HL-60/S4 (cell line): Measurements from ENCODE around the gene RABGEF1.
"Not testable (repeated sequence)": the region's sequence is repeated elsewhere in the genome, so short reads cannot be mapped to it uniquely, and the experiment has no call there.

ENCODE experiments used
- in situ Hi-C: fragments of 300-500 bp; cut with MboI; formaldehyde crosslinking; loops from 2 replicates; pipeline ENCODE4 v1.14.3; 2022; ENCODE audit warnings: low sequenced_read_pairs

Gene RABGEF1

DNA sequence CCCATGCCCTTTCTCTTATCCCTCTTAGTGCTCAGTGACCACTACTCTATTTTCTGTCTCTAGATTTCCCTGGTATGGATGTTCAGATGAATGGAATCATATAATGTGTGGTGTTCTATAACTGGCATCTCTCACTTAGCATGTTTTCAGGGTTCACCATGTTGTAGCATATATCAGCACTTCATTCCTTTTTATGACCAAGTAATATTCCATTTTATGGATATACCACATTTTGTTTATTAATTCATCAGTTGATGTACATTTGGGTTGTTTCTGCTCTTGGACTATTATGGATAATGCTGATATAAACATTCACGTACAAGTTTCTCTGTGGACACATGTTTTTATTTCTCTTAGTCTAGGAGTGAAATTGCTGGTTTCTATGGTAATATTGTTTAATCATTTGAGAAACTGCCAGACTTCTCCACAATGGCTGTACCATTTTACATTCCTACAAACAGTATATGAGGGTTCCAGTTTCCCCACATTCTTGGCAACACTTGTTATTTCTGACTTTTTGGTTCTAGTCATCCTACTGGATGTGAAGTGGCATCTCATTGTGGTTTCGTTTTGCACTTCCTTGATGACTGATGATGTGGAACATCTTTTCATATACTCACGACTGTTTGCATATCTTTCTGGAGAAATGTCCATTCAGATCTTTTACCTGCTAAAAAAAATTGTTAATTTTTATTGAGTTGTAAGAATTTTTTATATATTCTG lies 23.3 kb downstream of the RABGEF1 start:
- in situ Hi-C loops = not testable (repeated sequence)

DNA sequence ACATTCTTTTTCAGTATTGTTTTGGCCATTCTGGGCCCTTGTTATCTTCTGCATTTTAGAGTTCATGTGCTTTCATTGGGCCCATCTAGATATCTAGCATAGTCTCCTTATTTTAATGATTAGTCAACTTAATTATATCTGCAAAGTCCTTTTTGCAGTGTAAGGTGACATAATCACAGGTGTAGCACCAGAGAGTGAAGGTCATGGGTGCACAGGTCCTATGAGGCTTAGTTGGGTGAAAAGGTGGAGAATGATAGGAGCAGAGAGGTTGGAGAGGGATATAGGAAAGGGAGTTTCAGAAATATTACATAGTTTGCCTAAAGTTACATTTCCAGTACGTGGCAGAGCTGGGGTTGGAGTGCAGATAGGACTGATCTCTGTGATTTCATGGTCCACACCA lies 24.4 kb downstream of the RABGEF1 start:
- in situ Hi-C loops = not testable (repeated sequence)

DNA sequence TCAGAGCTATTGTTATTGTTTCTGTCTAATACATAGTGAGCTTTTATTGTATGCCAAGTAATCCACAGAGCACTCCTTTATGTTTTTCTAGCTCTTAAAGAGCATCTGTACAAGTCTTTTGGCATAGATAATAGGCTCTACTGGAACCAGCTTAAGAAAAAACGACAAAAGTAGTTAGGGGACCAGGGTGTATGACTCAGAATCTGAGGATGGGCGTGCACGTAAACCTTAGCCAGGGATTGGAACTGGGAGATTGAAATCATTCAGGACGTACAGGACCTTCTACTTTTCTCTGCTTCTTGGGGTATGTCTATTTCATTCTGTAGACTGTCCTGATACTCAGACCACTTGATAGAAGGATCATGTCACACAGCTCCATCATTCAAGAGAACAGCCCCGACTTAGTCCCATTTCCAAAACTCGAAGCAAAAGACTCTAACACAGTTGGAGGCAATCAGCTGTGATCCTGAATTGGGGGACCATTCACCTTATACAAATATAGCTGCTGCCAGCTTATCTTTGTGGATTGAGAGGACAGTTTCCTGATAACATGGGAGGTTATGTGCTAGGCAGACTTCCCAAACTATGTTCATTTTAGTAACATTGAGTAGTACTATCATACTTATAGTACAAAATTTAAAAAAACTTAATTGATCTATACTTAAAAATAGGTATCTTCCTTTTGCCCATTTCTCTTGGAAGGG lies 24.9 kb downstream of the RABGEF1 start:
- in situ Hi-C loops = not testable (repeated sequence)

DNA sequence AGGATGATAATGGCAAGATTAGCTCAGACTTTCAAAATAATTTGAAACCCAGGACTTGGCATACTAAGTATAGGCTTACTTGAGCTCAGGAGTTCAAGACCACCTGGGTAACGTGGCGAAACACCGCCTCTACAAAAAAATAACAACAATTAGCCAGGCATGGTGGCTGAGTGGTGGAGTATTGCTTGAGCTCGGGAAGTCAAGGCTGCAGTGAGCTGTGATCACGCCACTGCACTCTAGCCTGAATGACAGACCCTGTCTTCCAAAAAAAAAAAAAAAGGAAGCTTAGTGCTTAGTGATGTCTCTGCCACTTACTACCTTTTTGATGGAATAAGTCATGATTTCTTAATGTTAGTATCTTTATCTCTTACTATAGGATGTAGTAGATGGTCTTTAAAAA lies 25.5 kb downstream of the RABGEF1 start:
- in situ Hi-C loops = no loop called here

DNA sequence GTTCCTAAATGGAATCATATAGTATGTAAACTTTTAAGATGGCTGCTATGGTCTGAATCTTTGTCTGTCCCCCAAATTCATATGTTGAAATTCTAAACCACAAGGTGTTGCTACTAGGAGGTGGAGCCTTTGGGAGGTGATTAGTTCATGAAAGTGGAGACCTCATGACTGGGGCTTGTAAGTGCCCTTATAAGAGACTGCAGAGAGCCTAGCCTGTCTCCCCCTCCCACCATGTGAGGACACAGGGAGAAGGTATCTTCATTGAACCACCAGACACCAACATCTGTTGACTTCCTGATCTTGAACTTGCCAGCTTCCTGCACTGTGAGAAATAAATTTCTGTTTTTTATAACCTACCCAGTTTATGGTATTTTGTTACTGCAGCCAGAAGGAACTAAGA lies 27.0 kb downstream of the RABGEF1 start:
- in situ Hi-C loops = not testable (repeated sequence)

DNA sequence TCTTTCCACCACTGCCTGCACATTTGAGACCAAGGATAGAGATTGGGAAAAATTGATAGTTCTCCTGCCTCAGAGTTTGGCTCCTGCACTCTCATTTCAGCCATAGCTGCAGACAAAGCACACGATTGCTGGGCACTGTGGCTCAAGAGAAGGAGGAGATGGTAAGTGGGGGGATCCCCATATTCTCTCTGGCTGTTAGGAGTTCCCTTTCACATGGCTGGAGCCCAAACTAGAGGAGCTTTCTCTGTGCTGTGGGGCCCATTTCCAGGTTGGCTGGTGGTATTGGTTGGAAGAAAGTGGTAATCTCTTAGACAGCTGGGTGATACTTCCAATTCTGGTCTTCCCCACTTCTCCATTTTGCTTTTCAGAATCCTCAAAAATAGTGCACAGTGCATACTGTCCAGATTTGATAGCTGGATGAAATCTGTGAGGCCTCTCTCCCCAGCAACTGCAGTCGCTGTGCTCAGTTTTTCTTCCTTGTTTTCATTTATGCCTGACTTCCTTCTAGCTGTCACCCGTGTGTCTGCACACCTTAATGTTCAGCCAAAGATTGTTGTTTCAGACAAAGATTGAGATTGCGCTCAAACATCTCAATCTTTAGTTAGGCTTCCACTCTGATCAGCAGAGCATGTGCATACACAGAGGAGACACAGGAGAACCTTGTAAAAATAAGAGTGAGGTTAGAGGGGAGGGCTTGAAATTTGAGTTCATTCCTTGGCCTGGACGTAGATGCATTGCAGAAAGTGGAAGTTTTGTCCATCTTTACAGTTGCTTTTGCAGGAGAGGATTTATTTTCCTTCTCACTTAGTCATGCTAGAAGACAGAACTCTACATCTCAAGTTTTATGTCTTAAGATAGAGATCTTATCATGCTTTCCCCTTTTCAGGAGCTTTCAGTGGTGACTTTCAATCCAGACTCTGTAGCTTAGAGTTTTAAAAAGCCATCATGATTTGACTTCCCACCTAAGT lies 28.6 kb downstream of the RABGEF1 start:
- in situ Hi-C loops = no loop called here

DNA sequence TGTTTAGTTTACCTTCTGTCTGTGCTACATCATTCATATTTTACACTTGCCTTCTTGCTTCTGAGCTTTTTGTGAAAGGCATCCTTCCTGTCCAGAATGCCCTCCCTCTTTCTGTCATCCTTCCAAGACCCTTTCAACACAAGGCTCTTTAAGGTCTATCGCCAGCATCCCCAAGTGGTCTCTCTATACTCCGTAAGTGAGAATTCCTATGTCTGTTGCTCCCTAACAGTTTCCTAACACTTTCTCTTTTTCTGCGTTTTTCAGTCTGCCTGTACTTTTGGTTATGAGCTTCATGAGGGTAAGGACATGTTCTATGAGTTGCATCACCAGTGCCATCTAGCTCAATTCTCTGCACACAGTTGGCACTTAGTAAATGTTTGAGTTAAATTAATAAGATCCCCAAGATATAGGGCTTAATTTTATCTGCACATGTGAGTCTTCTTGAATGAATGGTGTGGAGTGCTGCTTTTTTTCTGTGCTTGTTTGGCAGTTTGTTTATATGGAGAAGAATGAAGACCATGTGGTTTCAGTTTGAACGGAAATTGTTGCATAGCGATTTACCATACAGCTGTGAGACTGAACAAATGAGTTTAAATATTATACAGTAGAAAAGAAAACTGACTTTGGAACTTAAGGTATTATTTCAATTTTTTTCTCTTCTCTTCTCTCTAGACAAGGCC lies 29.4 kb downstream of the RABGEF1 start:
- in situ Hi-C loops = no loop called here

DNA sequence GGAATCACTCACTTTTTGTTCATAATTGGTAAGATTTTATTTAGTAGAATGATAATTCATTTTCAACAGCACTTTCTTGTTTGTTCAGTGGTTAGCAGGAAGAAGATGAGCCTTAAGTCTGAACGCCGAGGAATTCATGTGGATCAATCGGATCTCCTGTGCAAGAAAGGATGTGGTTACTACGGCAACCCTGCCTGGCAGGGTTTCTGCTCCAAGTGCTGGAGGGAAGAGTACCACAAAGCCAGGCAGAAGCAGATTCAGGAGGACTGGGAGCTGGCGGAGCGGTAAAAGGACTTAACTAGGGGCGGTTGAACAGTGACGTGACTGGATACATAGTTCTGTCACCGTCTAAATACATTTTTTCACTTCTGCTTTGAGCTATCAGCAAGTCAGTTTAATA lies 31.3 kb downstream of the RABGEF1 start:
- in situ Hi-C loops = no loop called here

DNA sequence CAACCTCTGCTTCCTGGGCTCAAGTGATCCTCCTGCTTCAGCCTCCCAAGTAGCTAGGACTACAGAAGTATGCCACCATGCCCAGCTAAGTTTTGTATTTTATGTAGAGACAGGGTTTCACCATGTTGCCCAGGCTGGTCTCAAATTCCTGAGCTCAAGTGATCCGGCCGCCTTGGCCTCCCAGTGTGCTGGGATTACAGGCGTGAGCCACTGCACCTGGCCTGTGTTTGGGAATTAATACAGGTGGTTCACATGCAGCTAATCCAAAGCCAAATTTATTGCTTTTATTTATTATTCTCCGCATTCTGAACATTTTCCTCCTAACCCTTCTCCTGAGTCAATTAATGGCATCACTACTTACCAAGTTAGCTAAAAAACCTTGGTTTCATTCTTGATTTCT lies 33.2 kb downstream of the RABGEF1 start:
- in situ Hi-C loops = not testable (repeated sequence)

DNA sequence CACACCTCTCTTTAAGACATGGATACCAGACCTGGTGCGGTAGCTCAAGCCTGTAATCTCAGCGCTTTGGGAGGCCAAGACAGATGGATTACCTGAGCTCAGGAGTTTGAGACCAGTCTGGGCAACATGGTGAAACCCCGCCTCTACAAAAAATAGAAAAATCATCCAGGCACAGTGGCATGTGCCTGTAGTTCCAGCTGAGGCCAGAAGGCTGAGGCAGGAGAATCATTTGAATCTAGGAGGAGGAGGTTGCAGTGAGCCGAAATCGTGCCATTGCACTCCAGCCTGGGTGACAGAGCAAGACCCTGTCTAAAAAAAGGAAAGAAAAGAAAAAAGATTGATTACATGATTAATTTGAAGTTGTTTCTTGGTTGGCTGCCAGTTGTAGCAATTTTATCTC lies 35.9 kb downstream of the RABGEF1 start:
- in situ Hi-C loops = not testable (repeated sequence)

DNA sequence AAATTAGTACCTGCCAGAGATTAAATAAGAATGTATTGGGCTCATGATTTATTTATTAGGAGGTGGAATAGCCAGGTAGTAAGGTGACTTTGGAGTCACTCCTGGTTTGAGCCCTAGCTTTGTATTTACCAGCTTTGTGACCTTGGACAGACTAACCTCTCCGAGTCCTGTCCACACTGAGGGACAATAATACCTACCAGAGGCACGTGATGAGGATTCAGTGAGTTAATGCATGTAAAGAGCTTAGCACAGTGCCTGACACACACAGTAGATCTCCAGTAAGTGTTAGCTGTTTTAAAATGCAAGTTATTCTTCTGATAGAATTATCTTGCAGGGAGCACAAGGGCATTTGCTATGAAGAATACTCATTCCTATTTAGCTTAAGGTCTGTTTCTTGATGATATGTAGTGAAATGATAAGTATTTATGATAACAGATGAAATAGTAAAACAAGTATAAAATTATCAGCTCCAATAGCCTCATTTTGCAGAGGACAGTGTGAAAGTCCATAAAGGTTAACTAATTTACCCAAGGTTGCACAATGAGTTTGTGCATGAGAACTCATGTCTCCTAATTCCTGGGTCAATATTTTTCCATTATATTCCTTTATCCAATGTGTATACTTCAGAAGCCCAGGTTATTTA lies 36.4 kb downstream of the RABGEF1 start:
- in situ Hi-C loops = no loop called here

DNA sequence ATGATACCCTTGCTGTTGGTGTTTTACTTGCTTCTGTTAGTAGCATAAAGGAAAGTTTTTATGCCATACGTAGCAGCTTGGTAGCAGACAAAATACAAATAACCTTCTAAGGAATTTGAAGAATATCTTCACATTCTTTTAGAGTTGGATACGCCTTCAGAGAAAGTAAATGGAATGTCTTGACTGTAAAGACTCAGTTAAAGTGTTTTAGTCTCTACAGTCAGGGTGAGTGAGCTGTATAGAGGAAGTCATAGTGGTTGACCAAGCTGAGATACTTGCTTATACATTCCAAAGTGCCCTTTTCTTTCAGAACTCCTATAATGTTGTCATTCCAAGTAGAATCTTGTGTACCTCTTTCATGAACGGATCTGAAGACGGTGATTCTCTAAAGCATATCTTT lies 37.7 kb downstream of the RABGEF1 start:
- in situ Hi-C loops = no loop called here

DNA sequence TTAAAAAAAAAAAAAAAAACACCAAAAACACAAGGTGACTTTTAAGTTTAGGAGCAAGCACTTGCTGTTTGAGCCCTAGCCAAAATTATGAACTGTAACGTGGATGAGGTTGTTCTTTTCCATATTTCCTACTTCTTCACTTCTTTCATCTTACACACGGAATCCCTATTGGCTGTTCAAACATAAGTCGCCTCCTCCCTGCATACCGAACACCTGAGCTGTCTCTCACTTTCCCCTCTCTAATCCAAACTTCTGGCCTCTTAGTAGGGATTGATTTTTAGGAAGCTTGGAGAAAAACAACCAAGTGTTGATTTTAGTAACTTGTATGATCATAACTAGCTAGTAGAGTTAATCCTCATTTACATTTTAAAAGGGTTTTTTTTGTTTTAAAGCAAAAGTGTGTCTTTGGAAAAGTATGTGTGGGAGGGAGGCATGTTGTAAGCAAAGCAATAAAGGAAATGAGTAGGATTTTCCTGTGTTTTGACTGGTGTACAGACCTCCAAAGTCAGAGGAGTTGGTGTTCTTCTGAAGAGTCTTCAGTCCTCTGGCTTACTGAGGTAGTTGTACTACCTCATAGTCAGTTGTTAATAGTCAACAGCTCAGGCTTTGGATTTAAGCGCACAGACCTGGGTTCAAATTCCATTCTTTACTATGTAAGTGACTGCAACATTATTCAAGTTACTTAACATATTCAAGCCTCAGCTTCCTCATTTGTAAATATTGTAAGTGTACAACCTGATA lies 39.3 kb downstream of the RABGEF1 start:
- in situ Hi-C loops = no loop called here

DNA sequence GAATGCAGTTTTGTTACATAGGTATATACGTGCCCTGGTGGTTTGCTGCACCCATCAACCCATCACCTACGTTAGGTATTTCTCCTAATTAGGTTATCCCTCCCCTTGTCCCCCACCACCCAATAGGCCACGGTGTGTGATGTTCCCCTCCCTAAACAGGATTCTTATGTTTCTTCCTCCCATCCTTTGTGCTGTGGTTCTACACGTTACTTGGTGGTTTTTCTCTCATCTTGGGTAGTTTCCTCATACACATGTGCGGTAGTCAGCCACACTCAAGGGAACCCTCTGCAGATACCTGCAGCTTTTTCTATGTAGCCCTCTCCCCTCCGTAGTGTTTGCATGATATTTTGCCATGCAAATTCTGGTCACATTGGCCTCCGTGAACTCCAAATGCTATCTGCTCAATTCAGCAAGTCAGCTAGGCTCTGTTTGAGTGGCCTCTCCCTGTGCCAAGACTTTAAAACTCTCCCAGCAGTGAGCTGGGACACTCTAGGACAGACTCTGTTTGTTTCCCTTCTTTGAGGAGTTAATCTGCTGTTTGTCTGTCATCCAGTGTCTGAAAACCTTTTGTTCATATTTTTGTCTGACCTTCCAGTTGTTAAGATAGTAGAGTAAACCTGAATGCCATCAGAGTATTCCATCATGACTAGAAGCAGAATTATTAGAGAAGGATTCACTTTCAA lies 41.0 kb downstream of the RABGEF1 start:
- in situ Hi-C loops = no loop called here

DNA sequence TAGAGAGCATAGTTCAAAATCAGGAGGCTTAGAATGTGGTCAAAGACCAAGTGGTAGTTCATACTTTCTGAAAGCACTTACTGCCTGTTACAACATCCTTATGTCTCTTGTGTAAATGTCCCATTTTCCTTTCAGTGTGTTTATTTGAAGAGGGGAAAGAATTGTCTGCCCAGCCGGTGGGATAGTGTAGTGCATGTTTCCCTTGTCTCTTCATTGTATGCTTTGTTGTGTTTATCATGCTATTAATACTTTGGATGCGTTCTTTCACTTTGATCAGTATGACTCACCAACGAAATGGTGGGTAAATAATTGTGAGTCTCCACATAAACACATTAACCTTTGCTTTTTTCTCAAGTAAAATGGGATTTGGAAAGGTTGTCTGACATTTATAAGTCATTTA lies 42.3 kb downstream of the RABGEF1 start:
- in situ Hi-C loops = not testable (repeated sequence)

DNA sequence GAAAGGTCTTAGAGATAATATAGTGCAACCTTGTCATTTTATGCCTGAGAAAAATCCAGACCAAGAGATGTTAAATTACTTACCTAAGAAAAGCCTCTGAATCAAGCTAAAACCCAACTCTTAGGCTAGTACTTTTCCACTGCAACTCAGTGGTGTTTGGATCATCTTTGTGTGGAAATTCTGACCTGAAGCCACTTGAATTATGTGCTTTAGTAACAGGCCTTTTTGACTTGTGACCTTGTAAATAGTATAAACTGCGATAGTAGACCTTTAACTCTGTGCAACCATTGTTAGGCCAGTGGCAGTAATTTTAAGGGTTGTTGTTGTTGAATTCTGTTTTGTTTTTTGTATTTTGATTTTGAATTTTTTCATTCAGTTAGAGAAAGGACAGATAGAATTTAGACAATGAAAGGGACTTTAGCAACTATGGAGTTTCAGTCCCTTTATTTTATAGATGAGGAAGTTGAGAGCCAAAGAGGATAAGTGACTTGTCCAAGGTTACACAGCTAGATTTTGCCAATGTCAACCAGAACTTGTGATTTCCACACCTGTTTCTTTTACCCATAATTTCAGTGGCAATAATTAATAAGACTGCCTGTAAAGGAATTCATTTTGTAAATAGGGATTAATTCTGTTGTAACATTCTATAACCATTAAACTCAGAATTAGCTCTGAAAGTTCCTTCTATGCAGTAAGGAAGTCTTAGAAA lies 43.5 kb downstream of the RABGEF1 start:
- in situ Hi-C loops = not testable (repeated sequence)

DNA sequence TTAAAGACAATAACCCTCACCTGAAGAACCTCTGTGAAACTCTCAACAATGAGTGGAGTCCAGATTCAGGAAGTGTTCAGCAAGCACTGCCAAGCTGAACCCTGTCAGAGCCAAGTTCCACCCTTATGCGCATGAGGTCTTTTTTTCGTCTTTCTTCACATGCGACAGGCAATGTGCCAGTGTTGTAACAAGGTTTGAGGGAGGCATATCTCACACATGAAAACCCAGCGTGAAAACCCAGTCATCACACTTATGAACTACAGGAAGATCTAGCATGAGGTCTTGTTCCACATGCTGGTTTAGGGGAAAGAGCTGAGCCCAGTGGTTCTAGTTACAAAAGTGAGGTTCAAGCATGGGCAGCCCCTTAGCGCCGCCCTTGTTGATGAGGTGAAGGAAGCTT lies 49.7 kb downstream of the RABGEF1 start:
- in situ Hi-C loops = no loop called here

DNA sequence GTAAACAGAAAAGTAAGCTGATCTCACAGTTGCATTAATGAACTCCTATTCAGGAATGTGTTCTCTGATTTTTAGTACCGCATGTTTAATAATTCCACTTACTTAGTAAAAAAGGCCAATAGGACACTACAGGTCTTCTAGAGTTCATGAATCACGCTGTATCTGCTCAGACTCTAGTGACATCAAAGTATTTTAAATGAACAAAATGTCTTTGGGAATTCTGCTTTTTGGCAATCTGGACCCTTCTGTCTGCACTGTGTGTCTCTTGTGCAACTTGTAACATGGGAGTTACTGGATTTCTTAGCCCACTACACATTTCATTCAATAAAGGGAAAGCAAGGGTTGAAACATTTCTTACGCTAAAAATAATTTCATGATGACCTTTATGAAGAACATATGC lies 50.2 kb downstream of the RABGEF1 start:
- in situ Hi-C loops = no loop called here

DNA sequence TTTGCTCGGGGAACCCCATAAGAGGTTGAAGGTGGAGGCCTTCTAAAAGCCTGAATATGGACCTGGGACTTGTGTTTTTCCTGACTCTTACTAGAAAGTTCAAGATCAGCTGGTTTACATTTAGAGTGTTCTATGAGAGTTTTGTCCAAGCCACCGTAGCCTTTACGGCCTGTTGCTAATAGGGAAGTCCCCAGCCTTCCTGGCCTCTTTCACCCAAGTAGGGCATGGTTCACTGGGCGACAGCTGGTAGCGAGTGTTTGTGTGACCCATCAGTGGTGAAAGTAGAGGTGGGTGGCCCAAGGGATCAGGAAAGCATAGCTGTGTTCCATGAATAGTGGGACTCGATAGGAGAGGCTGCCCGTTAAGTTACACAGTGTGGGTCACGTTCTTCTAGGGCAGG lies 60.1 kb downstream of the RABGEF1 start:
- in situ Hi-C loops = no loop called here
